Fibroblast of pulmonary artery (primary cell): Measurements from ENCODE around the gene KCNQ1.

Experiments used
- DNase-seq: peaks from one replicate; pipeline ENCODE4 v3.0.0-alpha.2; 2010; ENCODE audit warnings: low read depth
- H3K4me3 ChIP-seq: replicated peaks from 2 replicates; pipeline ENCODE4 v1.5.1; 2011; ENCODE audit warnings: low read depth, mild to moderate bottlenecking, control low read depth, low read length, moderate library complexity
- TF ChIP-seq, protein P1 (sequence below): IDR thresholded peaks from 2 replicates; pipeline ENCODE4 v1.5.1; 2011; ENCODE audit warnings: mild to moderate bottlenecking, control low read depth, low read length, inconsistent platforms; ENCODE audit errors: missing control alignments

Gene KCNQ1

DNA sequence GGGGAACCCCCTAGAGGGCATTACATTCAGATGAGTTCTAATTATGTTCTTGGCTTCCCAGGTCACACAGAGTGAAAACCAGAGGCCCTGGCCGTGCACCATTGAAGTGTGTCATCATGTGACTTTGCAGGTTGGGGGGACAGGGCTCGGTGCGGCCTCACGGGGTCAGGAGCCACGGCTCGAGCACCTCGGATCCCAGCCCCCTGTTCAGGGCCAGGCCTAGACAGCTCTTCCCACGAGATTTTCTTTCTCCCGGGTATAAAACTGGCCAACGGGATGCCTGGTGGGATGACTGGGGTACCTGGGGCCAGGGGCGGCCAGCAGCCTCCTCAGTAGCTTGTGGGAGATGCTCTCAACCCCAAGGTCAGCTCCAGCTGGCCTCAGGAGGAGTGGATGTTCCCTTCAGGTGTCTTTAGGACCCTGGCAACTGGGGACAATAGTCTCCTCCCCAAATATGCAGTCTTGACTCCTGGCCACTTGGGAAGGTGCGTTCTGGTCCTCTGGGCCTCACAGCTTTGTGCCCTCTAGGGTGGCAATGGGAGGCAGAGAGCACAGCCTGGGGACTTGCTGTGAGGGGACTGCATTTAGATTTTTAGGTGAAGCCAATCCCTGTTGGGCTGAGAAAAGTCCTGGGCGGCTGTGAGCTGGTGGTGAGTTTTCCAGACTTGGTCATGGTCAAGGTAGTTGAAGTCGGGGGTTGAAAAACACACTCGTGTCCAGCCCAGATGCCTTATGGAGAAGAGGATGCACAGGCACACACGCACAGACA, 95.6 kb downstream of the KCNQ1 start:
- TF ChIP-seq, protein P1, sequence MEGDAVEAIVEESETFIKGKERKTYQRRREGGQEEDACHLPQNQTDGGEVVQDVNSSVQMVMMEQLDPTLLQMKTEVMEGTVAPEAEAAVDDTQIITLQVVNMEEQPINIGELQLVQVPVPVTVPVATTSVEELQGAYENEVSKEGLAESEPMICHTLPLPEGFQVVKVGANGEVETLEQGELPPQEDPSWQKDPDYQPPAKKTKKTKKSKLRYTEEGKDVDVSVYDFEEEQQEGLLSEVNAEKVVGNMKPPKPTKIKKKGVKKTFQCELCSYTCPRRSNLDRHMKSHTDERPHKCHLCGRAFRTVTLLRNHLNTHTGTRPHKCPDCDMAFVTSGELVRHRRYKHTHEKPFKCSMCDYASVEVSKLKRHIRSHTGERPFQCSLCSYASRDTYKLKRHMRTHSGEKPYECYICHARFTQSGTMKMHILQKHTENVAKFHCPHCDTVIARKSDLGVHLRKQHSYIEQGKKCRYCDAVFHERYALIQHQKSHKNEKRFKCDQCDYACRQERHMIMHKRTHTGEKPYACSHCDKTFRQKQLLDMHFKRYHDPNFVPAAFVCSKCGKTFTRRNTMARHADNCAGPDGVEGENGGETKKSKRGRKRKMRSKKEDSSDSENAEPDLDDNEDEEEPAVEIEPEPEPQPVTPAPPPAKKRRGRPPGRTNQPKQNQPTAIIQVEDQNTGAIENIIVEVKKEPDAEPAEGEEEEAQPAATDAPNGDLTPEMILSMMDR = no peak
- no peak overlapping the region for H3K4me3 ChIP-seq
- DNase-seq = no peak

DNA sequence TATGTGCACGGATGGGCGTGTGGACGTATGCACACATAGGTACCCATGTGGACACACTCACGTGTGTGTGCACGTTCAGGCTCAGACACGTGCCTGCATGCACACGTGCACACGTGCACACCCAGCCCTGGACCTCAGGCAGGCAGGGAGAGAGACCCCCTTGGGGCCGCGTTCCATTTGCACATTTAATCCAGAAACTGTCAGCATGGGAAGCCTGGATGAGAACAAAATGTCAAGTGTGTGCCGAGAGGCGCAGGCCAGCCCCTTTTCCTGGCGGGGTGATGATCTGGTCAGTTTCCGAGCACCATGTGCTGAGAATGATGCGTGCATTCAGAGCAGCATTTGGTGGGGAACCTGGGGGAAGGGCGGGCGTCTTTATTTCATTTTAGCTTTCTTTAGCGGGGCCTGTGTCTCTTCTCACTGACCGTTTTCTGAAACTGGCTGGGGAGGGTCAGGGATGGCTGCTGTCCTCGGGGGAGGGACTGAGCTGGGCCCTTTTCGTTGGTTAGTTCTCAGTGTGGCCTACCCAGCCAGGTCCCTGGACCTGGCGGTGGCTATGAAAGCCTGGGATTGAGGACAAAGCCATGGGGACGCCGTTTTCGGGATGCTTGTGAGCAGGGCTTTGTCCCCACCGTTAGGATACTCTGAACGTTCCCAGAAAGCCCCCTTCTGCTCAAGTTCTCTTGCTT, 96.3 kb downstream of the KCNQ1 start:
- H3K4me3 ChIP-seq = no peak overlapping the region
- TF ChIP-seq, protein P1 = no peak
- DNase-seq = no peak

GRCh38 chr11:2541881-2542361, 97.1 kb downstream of the KCNQ1 start:
- no peak for DNase-seq

GRCh38 chr11:2542406-2542805, 97.6 kb downstream of the KCNQ1 start:
- no peak overlapping the region for H3K4me3 ChIP-seq
- DNase-seq = no peak
- TF ChIP-seq, protein P1 = no peak

More at GRCh38 chr11:2541881-2542361, 97.1 kb downstream of the KCNQ1 start:
- TF ChIP-seq, protein P1 = no peak
- no peak overlapping the region for H3K4me3 ChIP-seq

- TF ChIP-seq, protein P1 = no peak
- no peak for DNase-seq
- H3K4me3 ChIP-seq = no peak overlapping the region
Measured at GRCh38 chr11:2547806-2548205, 103.0 kb downstream of the KCNQ1 start.

DNA sequence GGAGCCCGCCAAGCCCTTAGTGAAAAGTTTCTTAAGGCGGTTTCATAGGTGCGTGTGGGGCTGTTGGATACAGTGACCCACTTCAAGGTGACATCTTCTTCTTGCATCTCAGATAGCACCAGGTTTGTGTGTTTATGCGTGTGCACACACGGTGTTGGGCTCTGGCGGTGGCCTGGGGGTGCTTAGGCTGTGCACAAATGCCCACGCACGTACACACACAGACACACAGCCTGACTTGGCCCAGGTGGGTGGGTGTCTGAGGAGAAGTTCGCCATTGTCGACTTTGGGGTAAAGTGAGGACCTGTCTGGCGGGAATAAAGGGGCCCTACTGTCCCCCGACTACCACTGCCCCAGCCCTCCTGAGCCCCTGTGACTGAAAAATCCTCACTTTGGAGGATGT, 103.8 kb downstream of the KCNQ1 start:
- DNase-seq = no peak
- H3K4me3 ChIP-seq = no peak overlapping the region
- TF ChIP-seq, protein P1 = no peak

GRCh38 chr11:2549080-2549479, 104.3 kb downstream of the KCNQ1 start:
- TF ChIP-seq, protein P1 = no peak
- H3K4me3 ChIP-seq = no peak overlapping the region
- DNase-seq = no peak
